NCI-H2227 treated with DMSO at 0.1 percent for 48 hours (cell line): ENCODE data around the gene EEFSEC.

ENCODE experiments used
- DNase-seq: peaks from one replicate; lab custom pipeline; 2025; lab: John Stamatoyannopoulos, UW

Gene EEFSEC

GRCh38 chr3:128153156-128154041, at the start of gene EEFSEC:
EEFSEC (plus strand) TSS chr3:128153481; CDS start chr3:128153508, 27 bp downstream.
- DNase-seq = peak; percentile 71

- DNase-seq = no peak
These were observed 45.4 kb upstream of the EEFSEC start for GRCh38 chr3:128107834-128108233.

GRCh38 chr3:128111147-128111546, 42.1 kb upstream of the EEFSEC start:
- no peak for DNase-seq

GRCh38 chr3:128112357-128112968, 40.8 kb upstream of the EEFSEC start:
- no peak for DNase-seq

GRCh38 chr3:128113817-128114794, 39.2 kb upstream of the EEFSEC start:
- no peak for DNase-seq

GRCh38 chr3:128122013-128122412, 31.3 kb upstream of the EEFSEC start:
- DNase-seq = no peak

GRCh38 chr3:128123156-128123537, 30.1 kb upstream of the EEFSEC start:
- DNase-seq = no peak

- DNase-seq = peak; percentile 95
These were observed 29.5 kb upstream of the EEFSEC start, which contains the start of gene RUVBL1 for GRCh38 chr3:128123538-128124368. RUVBL1 (minus strand) TSS chr3:128123812; CDS start chr3:128123724, 88 bp downstream.

- no peak for DNase-seq
These were observed 26.0 kb upstream of the EEFSEC start for GRCh38 chr3:128127236-128127635.

GRCh38 chr3:128128251-128128650, 25.0 kb upstream of the EEFSEC start:
- DNase-seq = no peak

- no peak for DNase-seq
These were observed 21.2 kb upstream of the EEFSEC start for GRCh38 chr3:128131897-128132646.

GRCh38 chr3:128133273-128133883, 19.9 kb upstream of the EEFSEC start:
- peak; percentile 27 for DNase-seq

GRCh38 chr3:128143496-128143895, 9.8 kb upstream of the EEFSEC start:
- DNase-seq = no peak

GRCh38 chr3:128144512-128145187, 8.6 kb upstream of the EEFSEC start:
- DNase-seq = no peak

- no peak for DNase-seq
These were observed 8.0 kb upstream of the EEFSEC start for GRCh38 chr3:128145279-128145678.

GRCh38 chr3:128146201-128146600, 7.1 kb upstream of the EEFSEC start:
- DNase-seq = no peak

GRCh38 chr3:128149650-128150049, 3.6 kb upstream of the EEFSEC start:
- no peak for DNase-seq

- no peak for DNase-seq
These were observed 1.5 kb upstream of the EEFSEC start for GRCh38 chr3:128151758-128152274.
